Activated CD4-positive, CD25-positive, alpha-beta regulatory T cell (primary cell): ENCODE measurements around the gene TMEFF2.
"Not testable (repeated sequence)": the region's sequence is repeated elsewhere in the genome, so short reads cannot be mapped to it uniquely, and the experiment has no call there.

Experiments
- DNase-seq, 4 experiments: peaks; one replicate each; lab custom pipeline; 2025; lab: John Stamatoyannopoulos, UW

Gene TMEFF2

DNA sequence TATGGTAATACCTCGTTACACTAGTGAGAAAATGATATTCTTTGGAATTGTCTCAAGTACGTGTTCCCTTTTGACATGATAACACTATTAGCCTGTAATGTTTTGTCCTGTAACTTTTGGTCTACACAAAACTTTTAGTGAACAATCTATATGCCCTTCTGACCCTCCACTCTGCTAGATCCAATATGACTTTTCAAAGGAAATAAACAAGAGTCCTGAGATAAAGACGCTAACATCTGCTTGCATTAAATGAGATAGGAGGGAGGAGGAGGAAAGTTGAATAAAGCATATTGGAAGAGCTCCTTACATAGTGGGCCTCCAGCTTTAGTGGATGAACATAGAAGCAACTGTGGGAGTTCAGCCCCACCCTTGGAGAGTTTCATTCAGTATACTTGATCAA, 264.5 kb downstream of the TMEFF2 start:
- DNase-seq: no peak

DNA sequence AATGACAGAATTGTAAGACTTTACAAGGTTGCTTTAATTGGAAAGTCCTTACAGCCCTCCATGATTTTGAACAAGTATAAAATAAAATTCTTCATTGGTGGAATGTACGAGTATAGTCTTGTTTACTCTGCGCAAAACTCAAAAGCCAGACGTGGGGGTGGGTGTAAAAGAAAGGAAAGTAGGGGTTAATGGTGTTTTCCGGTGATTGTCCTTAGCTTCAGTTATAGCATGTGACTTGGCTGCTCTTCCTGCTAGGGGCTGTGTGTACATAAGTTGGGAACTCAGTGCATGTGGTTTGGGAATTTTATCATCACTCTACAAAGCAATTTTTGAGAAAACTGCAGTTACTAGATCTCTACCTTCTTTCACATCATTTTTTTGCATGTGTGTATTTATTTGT, 265.4 kb downstream of the TMEFF2 start:
- no peak for DNase-seq

GRCh38 chr2:191927991-191928390, 266.7 kb downstream of the TMEFF2 start:
- DNase-seq: no peak

- DNase-seq: no peak
These were observed 267.3 kb downstream of the TMEFF2 start for GRCh38 chr2:191927319-191927867.

- no peak for DNase-seq
These were observed 268.1 kb downstream of the TMEFF2 start for GRCh38 chr2:191926671-191927070.

DNA sequence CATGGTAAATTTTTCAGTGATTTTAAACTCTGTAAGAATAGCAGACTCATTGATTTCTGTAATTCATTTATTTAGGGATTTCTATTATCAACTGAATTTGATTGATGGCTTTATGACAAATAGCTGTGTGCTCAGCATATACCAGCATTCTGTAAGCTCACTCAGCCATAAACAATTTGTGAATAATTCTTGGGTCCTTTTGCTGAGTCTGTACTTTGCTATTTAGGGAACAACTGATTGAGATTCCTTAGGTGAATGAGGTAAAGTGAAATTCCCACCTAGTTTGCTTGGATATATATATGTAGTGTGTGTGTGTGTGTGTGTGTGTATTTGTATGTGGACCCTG, 271.1 kb downstream of the TMEFF2 start:
- no peak for DNase-seq

DNA sequence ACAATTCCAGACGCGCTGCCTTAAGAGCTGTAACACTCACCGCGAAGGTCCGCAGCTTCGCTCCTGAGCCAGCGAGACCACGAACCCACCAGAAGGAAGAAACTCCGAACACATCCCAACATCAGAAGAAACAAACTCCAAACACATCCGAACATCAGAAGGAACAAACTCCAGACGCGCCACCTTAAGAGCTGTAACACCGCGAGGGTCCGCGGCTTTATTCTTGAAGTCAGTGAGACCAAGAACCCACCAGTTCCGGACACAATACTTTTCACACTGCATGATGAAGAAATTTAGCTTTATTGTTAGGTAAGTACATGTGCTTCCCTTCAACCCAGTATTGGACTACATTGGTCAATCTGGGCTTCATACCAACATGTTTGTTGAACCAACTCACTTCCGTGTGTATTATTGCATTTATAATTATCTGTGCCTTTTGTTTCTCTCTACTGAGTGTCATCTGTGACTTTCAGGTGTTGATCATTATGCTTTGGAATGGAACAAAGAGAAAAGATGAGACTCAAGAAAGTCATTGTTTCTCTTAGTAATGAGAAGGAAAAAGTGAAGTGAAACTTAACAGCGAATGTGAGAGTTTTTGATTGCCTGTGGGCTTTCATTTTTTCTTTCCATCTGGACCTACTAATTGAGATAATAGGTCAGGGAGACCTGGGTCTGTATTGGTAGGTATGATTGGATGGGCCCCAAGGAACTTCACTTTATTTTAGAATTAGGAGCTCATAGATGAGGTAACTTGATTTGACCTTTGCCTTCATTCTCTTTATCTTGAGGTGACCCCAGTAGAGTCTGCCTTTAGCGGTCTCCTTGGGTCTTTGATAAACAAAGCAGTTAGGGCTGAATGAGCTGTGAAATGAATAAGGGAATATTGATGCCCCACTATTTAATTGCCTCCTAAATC, 271.7 kb downstream of the TMEFF2 start:
- no peak for DNase-seq

DNA sequence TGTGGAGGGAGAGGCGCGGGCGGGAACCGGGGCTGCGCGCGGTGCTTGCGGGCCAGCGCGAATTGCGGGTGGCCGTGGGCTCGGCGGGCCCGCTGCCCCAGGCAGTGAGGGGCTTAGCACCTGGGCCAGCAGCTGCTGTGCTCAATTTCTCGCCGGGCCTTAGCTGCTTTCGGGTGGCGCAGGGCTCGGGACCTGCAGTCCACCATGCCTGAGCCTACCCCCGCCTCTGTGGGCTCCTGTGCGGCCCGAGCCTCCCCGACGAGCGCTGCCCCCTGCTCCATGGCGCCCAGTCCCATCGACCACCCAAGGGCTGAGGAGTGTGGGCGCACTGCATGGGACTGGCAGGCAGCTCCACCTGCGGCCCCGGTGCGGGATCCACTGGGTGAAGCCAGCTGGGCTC, 273.1 kb downstream of the TMEFF2 start:
- not testable (repeated sequence) for DNase-seq

- DNase-seq: no peak
These were observed 274.2 kb downstream of the TMEFF2 start for GRCh38 chr2:191920502-191920901.

- no peak for DNase-seq
These were observed 276.6 kb downstream of the TMEFF2 start for GRCh38 chr2:191917967-191918651.

DNA sequence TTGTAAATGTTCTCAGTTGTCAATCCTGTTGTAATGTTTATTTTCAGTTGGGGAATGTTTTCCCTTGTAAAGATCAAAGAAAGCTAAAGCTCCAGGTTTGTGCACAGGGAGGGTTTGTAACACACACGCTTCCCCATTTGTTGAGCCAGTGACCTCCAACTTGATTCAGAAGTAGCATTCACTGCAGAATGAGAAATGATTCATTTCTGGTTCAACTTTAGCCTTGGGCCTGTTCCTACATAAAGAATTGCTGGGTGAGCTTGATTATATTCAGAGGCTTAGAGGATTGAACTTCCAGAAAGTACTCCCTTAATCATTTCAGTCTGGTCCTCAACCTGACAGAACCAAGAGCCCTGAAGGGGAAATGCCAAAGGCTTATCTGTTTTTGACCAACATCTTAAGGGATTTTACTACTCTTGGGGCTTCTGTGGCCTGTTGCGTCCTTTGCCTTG, 277.3 kb downstream of the TMEFF2 start:
- DNase-seq: no peak

- DNase-seq: no peak
These were observed 277.9 kb downstream of the TMEFF2 start for GRCh38 chr2:191916826-191917225.

DNA sequence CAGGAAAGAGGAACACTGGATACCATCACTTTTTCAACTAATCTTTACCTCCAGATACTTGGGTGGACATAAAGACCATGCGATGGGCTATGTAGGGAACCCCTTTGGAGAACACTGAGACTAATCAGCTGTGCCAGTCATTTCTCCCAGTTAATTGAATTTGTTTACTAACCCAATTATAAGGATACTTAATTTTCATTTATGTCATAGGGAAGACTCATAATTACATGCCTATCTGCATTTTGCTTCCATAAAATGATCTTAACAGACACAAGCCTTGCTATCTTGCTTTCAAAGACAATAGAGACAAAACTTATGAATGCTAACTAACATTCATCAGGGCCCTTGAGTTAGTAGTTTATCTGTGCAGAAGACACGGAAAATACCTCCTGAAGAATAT, 279.0 kb downstream of the TMEFF2 start:
- DNase-seq: no peak

GRCh38 chr2:191913796-191914195, 280.9 kb downstream of the TMEFF2 start:
- DNase-seq: no peak

DNA sequence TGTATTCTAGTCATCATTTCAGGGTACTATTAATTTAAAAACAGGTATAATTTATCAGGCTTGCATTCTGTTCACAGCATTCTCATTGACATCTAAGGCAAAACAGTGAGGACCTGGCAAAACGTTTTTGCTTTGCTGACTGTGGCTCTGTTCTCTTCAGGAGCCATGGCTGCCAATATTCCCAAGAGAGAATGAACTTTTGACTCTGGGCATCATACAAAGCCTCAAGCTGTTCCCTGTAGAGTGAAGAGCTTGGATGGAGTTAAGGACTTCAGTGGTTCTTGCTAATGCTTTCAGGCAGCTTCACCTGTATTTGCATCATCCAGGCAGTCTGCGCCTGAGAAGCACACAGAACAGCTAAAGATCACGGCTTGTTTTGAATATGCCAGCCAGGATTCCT, 282.0 kb downstream of the TMEFF2 start:
- no peak for DNase-seq

- no peak for DNase-seq
These were observed 284.2 kb downstream of the TMEFF2 start for GRCh38 chr2:191910518-191910917.

DNA sequence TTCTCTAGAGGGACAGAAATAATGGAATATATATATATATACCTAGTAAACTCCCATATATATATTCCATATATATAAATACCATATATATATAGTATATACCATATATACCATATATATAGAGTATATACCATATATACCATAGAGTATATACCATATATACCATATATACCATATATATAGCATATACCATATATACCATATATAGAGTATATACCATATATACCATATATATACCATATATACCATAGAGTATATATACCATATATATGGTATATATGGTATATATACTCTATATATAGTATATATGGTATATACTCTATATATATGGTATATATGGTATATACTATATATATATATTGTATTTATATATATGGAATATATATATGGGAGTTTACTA, 285.9 kb downstream of the TMEFF2 start:
- DNase-seq: no peak

DNA sequence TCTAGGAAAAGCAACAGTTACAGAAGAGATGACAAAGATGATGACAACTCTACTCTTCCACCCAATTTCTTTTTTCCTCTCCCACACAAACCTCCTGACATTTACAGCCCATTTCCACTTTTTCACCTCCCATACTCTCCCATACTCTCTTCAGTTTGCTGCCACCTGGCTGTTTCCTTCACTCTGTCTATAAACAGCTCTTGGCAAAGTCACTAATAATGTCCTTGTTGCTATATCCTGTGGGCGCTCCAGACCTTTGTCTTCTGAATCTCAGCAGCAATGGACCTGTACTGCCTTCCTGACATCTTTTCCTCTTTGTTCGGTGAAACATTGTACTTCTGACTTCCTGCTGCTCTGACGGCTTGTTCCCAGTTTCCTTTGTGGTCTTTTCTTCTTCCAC, 287.2 kb downstream of the TMEFF2 start:
- DNase-seq: no peak

DNA sequence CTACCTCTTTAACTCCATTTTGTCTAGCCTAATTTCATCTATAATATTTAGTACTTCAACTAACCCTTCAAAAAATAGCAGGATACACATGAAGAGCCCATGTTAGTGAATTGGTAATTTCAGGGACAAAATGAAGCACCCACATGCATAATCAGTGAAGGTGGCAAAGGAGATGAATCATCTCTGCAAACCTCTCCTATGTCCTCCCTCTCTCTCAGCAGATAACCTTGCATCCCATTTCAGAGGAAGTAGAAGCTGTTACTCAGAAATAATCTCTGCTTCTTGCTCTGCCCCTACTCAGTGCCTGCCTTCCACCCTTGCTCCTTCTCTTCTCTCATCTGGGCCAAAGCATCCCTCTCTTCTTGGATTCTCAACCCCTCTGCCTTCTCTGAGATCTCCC, 287.6 kb downstream of the TMEFF2 start:
- no peak for DNase-seq

DNA sequence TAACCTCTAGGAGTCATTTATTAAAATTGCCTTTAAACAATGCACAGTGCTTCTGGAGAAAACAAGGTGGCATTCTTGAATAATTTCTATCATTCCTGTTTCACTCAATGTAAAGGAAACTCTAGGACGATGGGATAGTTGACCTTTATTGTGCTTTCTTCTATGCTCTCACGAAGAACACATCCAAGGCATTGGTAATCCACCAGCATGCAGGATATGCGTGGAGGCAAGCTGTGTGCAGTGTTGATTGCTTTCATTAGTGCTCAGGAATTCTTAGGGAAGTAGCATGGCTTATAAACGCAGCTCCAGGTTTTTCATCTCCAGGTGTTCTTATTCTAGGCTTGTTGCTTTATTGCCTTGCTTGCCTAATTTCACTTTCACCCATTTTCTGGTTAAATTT, 289.4 kb downstream of the TMEFF2 start:
- no peak for DNase-seq

GRCh38 chr2:191901031-191901430, 293.7 kb downstream of the TMEFF2 start:
- DNase-seq: no peak

DNA sequence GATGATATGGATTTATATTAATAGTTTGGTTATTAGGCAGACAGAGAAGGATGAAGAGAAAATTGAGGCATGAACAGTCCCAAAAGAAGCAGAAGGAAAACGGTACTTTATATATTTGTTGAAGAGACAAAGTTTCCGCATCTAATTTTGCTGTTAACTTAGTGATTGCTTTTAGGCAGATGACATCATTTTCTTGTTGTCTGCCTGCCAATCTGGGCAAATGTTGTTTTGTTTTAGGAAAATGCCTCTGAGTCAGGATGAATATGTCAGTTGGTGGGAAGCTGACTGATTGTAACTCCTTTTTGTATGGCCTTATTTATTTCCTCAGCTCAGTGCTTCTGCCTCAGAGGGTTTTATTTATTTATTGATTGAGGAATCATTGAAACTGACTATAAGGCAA, 295.3 kb downstream of the TMEFF2 start:
- no peak for DNase-seq
